Measurements from ENCODE around the gene PRKAG2. TPM values are rescaled to one million over a fixed set of nuclear protein-coding genes. Genes with fewer than 3 reads are reported as not detected.

PRKAG2 gene
- total and polyA plus RNA-seq, 2 of the 8 experiments (the other 6 are each of a cell fraction or from before 2014, with no cell fraction given) = 7.5 to 18.1 TPM

DNA sequence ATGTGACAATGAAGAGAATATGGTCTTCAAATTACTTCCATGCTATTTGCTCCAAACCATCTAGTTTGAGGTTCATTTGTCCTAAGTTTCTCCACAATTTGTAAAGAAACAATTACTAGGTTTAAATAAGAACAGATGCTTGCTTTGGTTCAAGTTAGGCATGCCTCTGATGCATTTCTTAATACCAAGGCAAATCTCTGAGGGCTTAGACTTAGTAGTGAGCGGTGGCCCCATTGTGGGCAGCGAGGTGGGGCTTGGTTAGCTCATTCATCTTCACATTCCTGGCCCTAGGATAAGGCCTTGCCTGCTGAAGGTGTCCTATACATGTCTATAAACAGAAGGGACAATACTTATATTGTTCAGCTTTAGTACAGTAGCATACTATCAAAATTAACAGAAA, 304.8 kb downstream of the PRKAG2 start:
- no peak for DNase-seq (ENCODE audit: low read depth in 1 of 2, low spot score in 2 of 2)
- Histone ChIP-seq H3K36me3 (ENCODE audit: control insufficient read depth in 2 of 4, insufficient read depth in 4 of 4, low read length in 3 of 4) (no peaks in the 10 kb centered on the region), H3K18ac (ENCODE audit: extremely low read depth, low read length) (no peak overlapping the region), H2AK5ac (ENCODE audit: low read depth, low read length) (no peak overlapping the region), H3K23me2 (ENCODE audit: low read depth, low read length) (no peaks in the 10 kb centered on the region), H3K4me1 (replicated peaks in 1 of 4; ENCODE audit: control insufficient read depth in 3 of 4, insufficient read depth in 4 of 4, low read length in 3 of 4) (peaks cover 0 to 3% (median under 1%) of the 10 kb centered on the region in 4 experiments; a peak in 3 of 7 replicates), H3K14ac (ENCODE audit: insufficient read length) (no peak overlapping the region), H2AFZ (ENCODE audit: low read length) (no peak overlapping the region), H4K5ac (ENCODE audit: insufficient read length, low read depth, low read length) (no peak overlapping the region), H2BK15ac (ENCODE audit: low read length) (no peak overlapping the region), H2BK20ac (ENCODE audit: low read length) (no peak overlapping the region), H3K79me2 (ENCODE audit: control insufficient read depth in 1 of 2, insufficient read depth in 2 of 2, low read length in 2 of 2) (no peaks in the 10 kb centered on the region), H3K9ac (replicated peaks in 1 of 4; ENCODE audit: extremely low read depth in 1 of 4, low read depth in 3 of 4, low read length in 3 of 4) (no peak overlapping the region), H3K4me3 (ENCODE audit: extremely low read depth in 1 of 4, insufficient read depth in 2 of 4, low read depth in 3 of 4, low read length in 4 of 4) (no peak overlapping the region), H4K8ac (ENCODE audit: extremely low read depth, insufficient read depth, low read length) (no peak overlapping the region), H3K23ac (ENCODE audit: insufficient read length) (no peak overlapping the region), H3K4me2 (ENCODE audit: insufficient read depth in 1 of 2, low read depth in 2 of 2, low read length in 2 of 2) (no peak overlapping the region), H4K20me1 (replicated peaks in 1 of 2; ENCODE audit: control insufficient read depth in 1 of 2, insufficient read depth in 2 of 2, low read length in 2 of 2) (no peaks in the 10 kb centered on the region), H2BK5ac (ENCODE audit: low read depth, low read length) (no peak overlapping the region), H2BK12ac (ENCODE audit: low read depth, low read length) (no peak overlapping the region), H3K27me3 (replicated peaks in 1 of 4; ENCODE audit: control insufficient read depth in 3 of 4, extremely low read depth in 1 of 4, insufficient read depth in 3 of 4, low read length in 3 of 4) (no peaks in the 10 kb centered on the region), H3K27ac (ENCODE audit: low read depth, low read length) (no peak overlapping the region), H4K91ac (replicated peaks; ENCODE audit: insufficient read length, low read length) (no peak overlapping the region), H2BK120ac (replicated peaks; ENCODE audit: low read depth, low read length) (no peak overlapping the region), H3K9me3 (ENCODE audit: insufficient read depth in 2 of 2, low read depth in 1 of 2, low read length in 1 of 2) (no peaks in the 10 kb centered on the region), H3K56ac (replicated peaks; ENCODE audit: insufficient read length, low read depth, low read length) (no peak overlapping the region), H3K4ac (replicated peaks; ENCODE audit: insufficient read length, low read depth, low read length) (no peak overlapping the region), H3K79me1 (ENCODE audit: low read depth, low read length) (no peaks in the 10 kb centered on the region)
- CTCF ChIA-PET (ENCODE audit: partially characterized antibody) = interaction anchor here (0.6 to 2.6 kb wide), 12 partner anchors 11 to 538 kb away, joined by 3 to 20 read pairs (median 3); no protein-coding TSS in a partner anchor
- no peak for FAIRE-seq
- WGBS, 2 experiments (ENCODE audit: extremely low coverage in 1 of 2, insufficient coverage in 1 of 2, insufficient read length in 1 of 2, insufficient replicate concordance in 2 of 2, low coverage in 1 of 2, low lambda C conversion rate in 2 of 2, missing lambda C conversion rate in 1 of 2) = 88% methylated on average over 2 of the region's 2 CpGs; no CpG with 5 or more reads in 1 of the 2 experiments
- POLR2A ChIA-PET (ENCODE audit: partially characterized antibody) = no interaction called here
- TF ChIP-seq ASH2L (IDR thresholded peaks at IDR 0.05; ENCODE audit: low read length) (no peak), FOSL1 (IDR thresholded peaks at IDR 0.05; ENCODE audit: insufficient read depth, low read depth, low read length) (no peak), SP4 (IDR thresholded peaks at IDR 0.05; ENCODE audit: low read length) (no peak), CBX5 (IDR thresholded peaks at IDR 0.05; ENCODE audit: low read depth, low read length) (no peak), SP2 (IDR thresholded peaks at IDR 0.05; ENCODE audit: low read length) (no peak), RFX5 (IDR thresholded peaks at IDR 0.05; ENCODE audit: borderline replicate concordance, low read depth, low read length) (no peak), TEAD4 (IDR thresholded peaks at IDR 0.05; ENCODE audit: low read depth, low read length) (no peak), TAF1 (IDR thresholded peaks at IDR 0.05; ENCODE audit: low read depth, low read length) (no peak), SUZ12 (IDR thresholded peaks at IDR 0.05; ENCODE audit: low read length) (no peak), CREB1 (IDR thresholded peaks at IDR 0.05) (no peak), POLR2A (IDR thresholded peaks at IDR 0.05; ENCODE audit: control extremely low read depth in 1 of 2, low read depth in 2 of 2, low read length in 2 of 2) (no peak), HDAC6 (IDR thresholded peaks at IDR 0.05; ENCODE audit: low read depth, low read length) (no peak), SRF (IDR thresholded peaks at IDR 0.05; ENCODE audit: low read depth, low read length) (no peak)
- TF ChIP-seq, protein P1, sequence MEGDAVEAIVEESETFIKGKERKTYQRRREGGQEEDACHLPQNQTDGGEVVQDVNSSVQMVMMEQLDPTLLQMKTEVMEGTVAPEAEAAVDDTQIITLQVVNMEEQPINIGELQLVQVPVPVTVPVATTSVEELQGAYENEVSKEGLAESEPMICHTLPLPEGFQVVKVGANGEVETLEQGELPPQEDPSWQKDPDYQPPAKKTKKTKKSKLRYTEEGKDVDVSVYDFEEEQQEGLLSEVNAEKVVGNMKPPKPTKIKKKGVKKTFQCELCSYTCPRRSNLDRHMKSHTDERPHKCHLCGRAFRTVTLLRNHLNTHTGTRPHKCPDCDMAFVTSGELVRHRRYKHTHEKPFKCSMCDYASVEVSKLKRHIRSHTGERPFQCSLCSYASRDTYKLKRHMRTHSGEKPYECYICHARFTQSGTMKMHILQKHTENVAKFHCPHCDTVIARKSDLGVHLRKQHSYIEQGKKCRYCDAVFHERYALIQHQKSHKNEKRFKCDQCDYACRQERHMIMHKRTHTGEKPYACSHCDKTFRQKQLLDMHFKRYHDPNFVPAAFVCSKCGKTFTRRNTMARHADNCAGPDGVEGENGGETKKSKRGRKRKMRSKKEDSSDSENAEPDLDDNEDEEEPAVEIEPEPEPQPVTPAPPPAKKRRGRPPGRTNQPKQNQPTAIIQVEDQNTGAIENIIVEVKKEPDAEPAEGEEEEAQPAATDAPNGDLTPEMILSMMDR (IDR thresholded peaks at IDR 0.05; ENCODE audit: control extremely low read depth in 1 of 3, insufficient read depth in 1 of 3, low read depth in 1 of 3, low read length in 3 of 3) = no peak

All from H1 (cell line).